Right atrium auricular region (tissue), 2 donors: ENCODE results near the gene TRAF3IP1. TPM values are rescaled to one million over a fixed set of nuclear protein-coding genes. Genes with fewer than 3 reads are reported as not detected.

Experiments
- DNase-seq: peaks from one replicate; pipeline ENCODE4 v3.0.0-alpha.2; 2019; ENCODE audit warnings: low spot score
- H3K27ac ChIP-seq, 2 donors: fragments of 200-600 bp; sonication (generic); 1 replicate in 1 of 2; 2 replicates in 1 of 2; pipeline ENCODE4 v1.5.1; 2016 to 2019
- H3K27me3 ChIP-seq, 2 donors: fragments of 200-600 bp; sonication (generic); one replicate each; pipeline versions ENCODE4 v1.5.1 to v1.6.0; 2017 to 2019
- H3K36me3 ChIP-seq: fragments of 200-600 bp; sonication (generic); one replicate; pipeline ENCODE4 v1.5.1; 2016
- H3K4me1 ChIP-seq, 2 donors: fragments of 200-600 bp; sonication (generic); one replicate each; pipeline versions ENCODE4 v1.5.1 to v1.6.0; 2017 to 2019
- H3K4me3 ChIP-seq, 2 donors: fragments of 200-600 bp; sonication (generic); 1 replicate in 1 of 2; 2 replicates in 1 of 2; pipeline ENCODE4 v1.5.1; 2017 to 2019; ENCODE audit warnings: mild to moderate bottlenecking in 1 of 2, moderate library complexity in 1 of 2
- H3K9me3 ChIP-seq, 2 donors: fragments of 200-600 bp; sonication (generic); one replicate each; pipeline ENCODE4 v1.5.1; 2019
- CTCF ChIP-seq, 2 donors: fragments of 200-600 bp; sonication (generic); IDR thresholded peaks; one replicate each; pipeline ENCODE4 v1.5.1; 2019; ENCODE audit warnings: antibody characterized with exemption in 2 of 2
- total RNA-seq, 2 donors: library from RNA; depleted of rRNA; stranded (reverse); fragments of >200 nt; gene quantifications; one replicate each; pipeline ENCODE4 v1.1.0, GENCODE V29; 2016

The TRAF3IP1 gene
- total RNA-seq, 2 donors from 2014 or later: 5.0 to 5.8 TPM

- no peak overlapping the region for H3K4me3 ChIP-seq
- no peaks in the 10 kb centered on the region for H3K27me3 ChIP-seq
- peaks cover 0 to 21% of the 10 kb centered on the region in 2 donors for H3K4me1 ChIP-seq
- H3K36me3 ChIP-seq: no peaks in the 10 kb centered on the region
- no peak for TF ChIP-seq CTCF (IDR thresholded peaks at IDR 0.05)
- no peak for DNase-seq
- H3K9me3 ChIP-seq: no peaks in the 10 kb centered on the region
- H3K27ac ChIP-seq: no peak overlapping the region
Observed at GRCh38 chr2:238383135-238383534, 62.8 kb downstream of the TRAF3IP1 start.

GRCh38 chr2:238383743-238384380 lies 63.5 kb downstream of the TRAF3IP1 start:
- TF ChIP-seq CTCF (IDR thresholded peaks at IDR 0.05): no peak
- Histone ChIP-seq H3K4me3 (no peak overlapping the region), H3K9me3 (no peaks in the 10 kb centered on the region), H3K27ac (no peak overlapping the region), H3K36me3 (no peaks in the 10 kb centered on the region), H3K4me1 (peaks cover 0 to 14% of the 10 kb centered on the region in 2 donors), H3K27me3 (no peaks in the 10 kb centered on the region)
- no peak for DNase-seq

DNA sequence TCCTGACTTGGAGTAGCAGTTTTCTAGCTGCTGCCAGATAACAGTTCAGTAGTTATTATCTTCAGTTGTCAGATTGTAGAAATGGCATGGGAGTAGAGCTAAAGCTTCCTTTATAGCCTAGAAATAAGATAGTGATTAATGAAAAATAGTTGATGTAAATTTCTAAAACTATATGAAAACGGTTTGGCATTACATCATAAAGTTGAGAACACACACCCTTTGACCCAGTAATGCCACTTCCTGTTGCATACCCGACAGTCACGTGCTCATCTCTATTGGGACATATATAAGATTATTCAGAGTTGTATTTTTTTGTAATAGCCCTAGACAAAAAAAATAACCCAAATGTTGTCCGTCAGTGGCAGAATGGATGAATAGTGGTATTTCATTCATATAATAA lies 67.0 kb downstream of the TRAF3IP1 start:
- Histone ChIP-seq H3K4me3 (no peak overlapping the region), H3K4me1 (no peaks in the 10 kb centered on the region), H3K9me3 (no peaks in the 10 kb centered on the region), H3K27me3 (no peaks in the 10 kb centered on the region), H3K27ac (no peak overlapping the region), H3K36me3 (no peaks in the 10 kb centered on the region)
- TF ChIP-seq CTCF (IDR thresholded peaks at IDR 0.05): no peak
- DNase-seq: no peak

GRCh38 chr2:238388794-238389193 lies 68.5 kb downstream of the TRAF3IP1 start:
- Histone ChIP-seq H3K4me1 (no peaks in the 10 kb centered on the region), H3K27ac (no peak overlapping the region), H3K9me3 (no peaks in the 10 kb centered on the region), H3K36me3 (no peaks in the 10 kb centered on the region), H3K27me3 (no peaks in the 10 kb centered on the region), H3K4me3 (no peak overlapping the region)
- DNase-seq: no peak
- no peak for TF ChIP-seq CTCF (IDR thresholded peaks at IDR 0.05)

GRCh38 chr2:238389988-238390589 lies 69.8 kb downstream of the TRAF3IP1 start:
- H3K4me3 ChIP-seq: no peak overlapping the region
- peak overlapping the region; percentile 47 to 90 for H3K27ac ChIP-seq
- DNase-seq: no peak
- no peaks in the 10 kb centered on the region for H3K27me3 ChIP-seq
- no peak for TF ChIP-seq CTCF (IDR thresholded peaks at IDR 0.05)
- no peaks in the 10 kb centered on the region for H3K36me3 ChIP-seq
- no peaks in the 10 kb centered on the region for H3K4me1 ChIP-seq
- no peaks in the 10 kb centered on the region for H3K9me3 ChIP-seq
